SK-N-DZ (cell line): Measurements from ENCODE around the gene ERAP2.
A peak's percentile ranks its signal among the peaks of the same experiment; 100 is the strongest.

Experiments
- DNase-seq: peaks from one replicate; pipeline ENCODE4 v3.0.0-alpha.2; 2015; ENCODE audit warnings: low spot score

Gene ERAP2

GRCh38 chr5:96896276-96896675, 20.0 kb downstream of the ERAP2 start:
- no peak for DNase-seq

GRCh38 chr5:96896806-96897205, 20.5 kb downstream of the ERAP2 start:
- no peak for DNase-seq

- DNase-seq = peak; percentile 11
Observed at GRCh38 chr5:96901384-96901783, 25.1 kb downstream of the ERAP2 start.

- DNase-seq = no peak
Observed at GRCh38 chr5:96901841-96902240, 25.5 kb downstream of the ERAP2 start.

- DNase-seq = no peak
Observed at GRCh38 chr5:96902876-96903275, 26.6 kb downstream of the ERAP2 start.

- DNase-seq = no peak
Observed at GRCh38 chr5:96903300-96903699, 27.0 kb downstream of the ERAP2 start.

GRCh38 chr5:96904054-96904931, 28.0 kb downstream of the ERAP2 start:
- DNase-seq = no peak

GRCh38 chr5:96905864-96906263, 29.6 kb downstream of the ERAP2 start:
- DNase-seq = no peak

- DNase-seq = no peak
Observed at GRCh38 chr5:96909003-96909402, 32.7 kb downstream of the ERAP2 start.

GRCh38 chr5:96909435-96909834, 33.1 kb downstream of the ERAP2 start:
- no peak for DNase-seq

GRCh38 chr5:96911139-96911538, 34.8 kb downstream of the ERAP2 start:
- DNase-seq = no peak

GRCh38 chr5:96913233-96913632, 36.9 kb downstream of the ERAP2 start:
- DNase-seq = no peak

GRCh38 chr5:96919754-96920197, 43.5 kb downstream of the ERAP2 start:
- DNase-seq = no peak

- no peak for DNase-seq
Observed at GRCh38 chr5:96920744-96921355, 44.5 kb downstream of the ERAP2 start.

- no peak for DNase-seq
Observed at GRCh38 chr5:96922499-96923244, 46.4 kb downstream of the ERAP2 start.

- DNase-seq = peak; percentile 38
Observed at GRCh38 chr5:96924016-96924443, 47.7 kb downstream of the ERAP2 start.

- DNase-seq = no peak
Observed at GRCh38 chr5:96926276-96926675, 50.0 kb downstream of the ERAP2 start.

- no peak for DNase-seq
Observed at GRCh38 chr5:96927008-96927407, 50.7 kb downstream of the ERAP2 start.

GRCh38 chr5:96928931-96929708, 52.8 kb downstream of the ERAP2 start:
- DNase-seq = no peak

GRCh38 chr5:96930058-96930457, 53.8 kb downstream of the ERAP2 start:
- DNase-seq = no peak

GRCh38 chr5:96930589-96930988, 54.3 kb downstream of the ERAP2 start:
- DNase-seq = no peak
